M059J (cell line): ENCODE measurements around the gene BABAM2. TPM values are rescaled to one million over a fixed set of nuclear protein-coding genes. Genes with fewer than 3 reads are reported as not detected.

Experiments used
- DNase-seq: peaks from one replicate; pipeline ENCODE4 v3.0.0-alpha.2; 2012; ENCODE audit warnings: low read depth
- total RNA-seq: library from RNA; depleted of rRNA; stranded (reverse); fragments of >200 nt; shearing (Covaris generic); gene quantifications from 2 replicates; pipeline ENCODE4 v1.2.3, GENCODE V29; 2014

BABAM2 gene
- total RNA-seq, 1 experiment from 2014 or later, result 41.8 TPM

DNA sequence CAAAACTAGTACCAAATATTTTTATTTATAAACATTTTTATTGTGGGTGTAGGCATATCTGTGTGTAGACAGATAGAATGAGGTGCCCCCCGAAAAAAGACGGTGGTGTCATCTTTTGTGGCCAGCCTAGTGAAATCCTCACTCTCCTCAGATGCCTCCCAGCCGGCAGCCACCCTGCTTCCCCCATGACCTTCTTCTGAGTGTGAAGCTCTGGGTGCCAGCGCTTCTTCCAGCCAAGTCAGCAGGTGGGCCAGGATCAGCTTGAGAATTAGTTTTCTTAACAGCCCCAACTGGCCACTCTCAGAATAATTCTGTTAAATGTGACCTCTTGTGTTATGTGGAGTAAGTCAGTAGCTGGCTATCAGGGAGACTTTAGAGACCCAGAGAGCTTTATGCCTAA lies 272.5 kb downstream of the BABAM2 start:
- DNase-seq, result no peak

DNA sequence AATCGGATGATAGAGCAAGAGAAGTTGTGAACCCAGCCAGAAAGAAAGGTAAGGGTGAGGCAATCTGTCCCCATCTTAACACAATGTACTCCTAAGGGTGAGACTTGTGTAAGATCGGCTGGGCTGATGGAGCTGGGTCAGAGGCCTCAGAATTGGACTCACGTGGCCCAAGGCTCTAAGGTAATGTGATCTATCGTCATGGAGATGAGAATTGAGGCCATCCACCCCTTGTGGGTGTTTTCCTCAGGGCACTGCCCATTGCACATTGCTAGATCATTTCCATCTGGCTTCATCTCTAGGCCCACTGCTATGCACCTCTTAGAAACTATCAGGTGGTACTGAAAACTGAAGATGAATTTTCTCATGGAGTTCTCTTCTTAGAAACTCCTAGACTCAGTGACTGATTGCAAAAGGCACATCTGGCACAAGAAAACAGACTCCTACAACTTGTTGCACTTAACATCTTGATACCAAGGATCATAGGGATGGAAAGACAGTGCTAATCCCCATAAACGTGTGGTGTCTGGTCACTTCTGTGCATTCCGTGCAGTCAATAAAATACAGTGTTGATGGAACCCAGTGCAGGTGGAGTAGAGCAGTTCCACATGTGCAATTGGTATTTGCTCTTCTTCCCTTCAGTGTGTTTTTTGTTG lies 273.2 kb downstream of the BABAM2 start:
- DNase-seq, result peak; percentile 42

DNA sequence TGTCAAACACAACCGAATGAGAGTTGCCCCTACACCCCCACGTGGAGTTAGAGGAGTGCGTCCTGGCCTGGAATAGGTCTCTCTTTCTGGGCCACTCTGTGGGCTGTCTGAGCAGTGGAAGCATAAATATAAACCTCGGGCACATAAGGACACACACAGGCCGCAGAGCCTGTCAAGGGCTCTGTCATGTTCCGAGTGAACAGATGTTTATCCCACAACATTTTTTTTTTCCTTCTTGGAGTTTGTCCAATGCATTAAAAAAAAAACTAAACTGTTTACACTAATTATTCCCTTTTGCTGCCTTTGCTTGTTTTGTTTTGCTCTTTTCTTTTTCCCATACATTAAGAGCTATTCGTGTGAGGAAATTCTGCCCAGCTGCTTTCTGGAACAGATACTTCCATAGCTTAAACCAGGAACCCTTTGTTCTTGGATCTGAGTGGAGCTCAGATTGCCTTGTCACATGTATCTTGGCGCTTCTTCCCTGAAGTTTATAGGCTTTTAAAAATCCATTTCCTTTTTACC lies 273.8 kb downstream of the BABAM2 start:
- peak; percentile 67 for DNase-seq

GRCh38 chr2:28165087-28165635 lies 274.6 kb downstream of the BABAM2 start:
- no peak for DNase-seq

- no peak for DNase-seq
Measured at GRCh38 chr2:28166956-28167355, 276.4 kb downstream of the BABAM2 start.

DNA sequence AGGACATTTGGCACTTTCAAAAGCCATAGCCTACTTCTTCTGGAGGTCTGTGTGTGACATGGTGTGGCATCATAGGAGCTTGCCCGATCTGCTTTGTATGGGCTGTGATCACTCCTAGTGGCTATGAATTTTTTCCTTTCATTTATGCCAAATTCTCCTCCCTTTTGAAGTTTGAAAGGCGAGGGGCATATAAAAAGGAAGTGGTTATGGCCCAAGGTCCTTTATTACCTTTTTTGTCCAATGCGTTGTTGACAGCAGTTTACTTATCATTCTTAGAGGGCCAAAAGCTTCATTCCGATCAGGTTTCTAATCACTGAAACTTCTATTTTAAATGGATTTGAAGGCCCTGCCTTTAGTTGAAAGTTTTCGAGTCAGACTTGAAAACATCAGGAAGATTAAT lies 277.8 kb downstream of the BABAM2 start:
- peak; percentile 54 for DNase-seq

GRCh38 chr2:28169492-28169891 lies 279.0 kb downstream of the BABAM2 start:
- no peak for DNase-seq

- no peak for DNase-seq
Measured at GRCh38 chr2:28172114-28172898, 281.8 kb downstream of the BABAM2 start.

GRCh38 chr2:28173377-28173776 lies 282.8 kb downstream of the BABAM2 start:
- DNase-seq, result no peak

GRCh38 chr2:28174211-28174610 lies 283.7 kb downstream of the BABAM2 start:
- DNase-seq, result no peak

- DNase-seq, result no peak
Measured at GRCh38 chr2:28175028-28175427, 284.5 kb downstream of the BABAM2 start.

- DNase-seq, result no peak
Measured at GRCh38 chr2:28178946-28179345, 288.4 kb downstream of the BABAM2 start.

GRCh38 chr2:28181801-28182200 lies 291.3 kb downstream of the BABAM2 start:
- DNase-seq, result no peak

DNA sequence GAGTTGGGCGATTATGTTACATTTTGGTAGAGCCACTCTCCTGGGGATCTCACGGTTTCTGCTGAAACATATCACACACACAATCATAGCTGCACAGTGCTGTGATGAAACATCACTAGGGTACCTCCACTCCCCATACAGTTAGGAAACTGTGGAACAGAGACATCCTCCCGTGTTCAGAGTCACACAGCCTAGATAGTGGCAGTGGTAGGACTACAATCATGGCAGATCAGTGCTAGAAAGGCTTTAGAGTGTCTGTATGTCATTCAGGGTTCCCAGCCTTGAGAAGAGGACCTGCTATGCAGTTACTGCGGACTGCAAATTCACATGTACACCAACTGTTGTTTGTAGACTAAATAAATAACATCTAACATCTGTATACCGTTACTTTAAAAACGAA lies 291.8 kb downstream of the BABAM2 start:
- no peak for DNase-seq

GRCh38 chr2:28185153-28185552 lies 294.6 kb downstream of the BABAM2 start:
- DNase-seq, result no peak

- peak; percentile 38 for DNase-seq
Measured at GRCh38 chr2:28185891-28186290, 295.4 kb downstream of the BABAM2 start.

GRCh38 chr2:28187186-28187585 lies 296.7 kb downstream of the BABAM2 start:
- no peak for DNase-seq

DNA sequence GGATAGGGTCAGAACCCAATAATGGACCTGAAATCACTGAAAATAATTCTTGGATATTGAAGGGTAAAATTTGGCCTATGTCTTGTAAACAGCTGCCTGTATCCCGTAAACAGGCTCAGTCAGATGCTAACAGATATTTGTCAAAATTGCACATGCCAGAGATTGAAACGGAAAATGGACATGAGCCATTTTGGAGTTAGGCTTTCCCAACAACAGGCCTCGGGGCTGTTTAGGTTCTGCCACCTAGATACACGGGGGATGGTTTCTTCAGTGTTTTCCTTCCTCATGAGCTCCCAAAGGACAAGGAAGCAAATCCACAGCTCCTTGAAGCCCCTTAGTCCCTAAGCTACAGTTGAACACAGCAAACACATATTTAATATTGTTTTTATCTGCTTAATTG lies 297.9 kb downstream of the BABAM2 start:
- DNase-seq, result no peak

GRCh38 chr2:28193630-28194403 lies 303.3 kb downstream of the BABAM2 start:
- DNase-seq, result peak; percentile 38

DNA sequence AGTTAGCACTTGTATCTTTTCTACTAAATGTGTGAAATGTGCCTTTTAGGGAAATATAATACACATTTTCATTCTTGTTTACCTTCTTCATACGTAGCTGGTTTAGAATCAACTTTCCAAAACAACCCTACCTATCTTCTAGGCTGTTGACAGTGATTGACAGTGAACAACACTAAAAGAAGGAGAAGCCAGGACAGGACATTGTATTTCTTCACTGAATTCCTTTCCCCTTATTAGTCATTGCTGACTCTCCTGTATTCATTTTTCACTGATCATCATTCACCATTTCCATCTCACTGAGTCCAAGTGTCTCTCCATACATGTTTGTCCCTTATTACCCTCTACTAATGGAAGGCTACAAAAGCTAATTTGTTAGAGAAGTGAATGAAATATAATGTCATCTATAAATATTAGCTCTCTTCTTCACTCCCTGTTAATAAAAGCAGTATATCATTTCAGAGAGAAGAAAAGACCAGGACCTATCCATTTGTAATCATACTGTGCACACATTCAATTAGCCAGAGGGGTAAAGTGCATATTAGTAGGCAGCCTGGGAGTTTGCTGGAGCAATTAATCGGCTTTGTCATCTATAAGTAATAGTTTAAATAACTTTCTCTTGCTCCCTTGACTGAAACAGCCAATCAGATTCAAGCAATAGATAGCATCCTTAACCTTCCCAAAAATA lies 309.6 kb downstream of the BABAM2 start:
- peak; percentile 8 for DNase-seq

- no peak for DNase-seq
Measured at GRCh38 chr2:28201671-28202180, 311.2 kb downstream of the BABAM2 start.
